ENCODE results near the gene TIE1.

The TIE1 gene

GRCh38 chr1:43300378-43301094, at the start of gene TIE1:
Gene TIE1 (plus strand): TSS chr1:43300982. CDS start chr1:43301072, 90 bp downstream.
- ATAC-seq, result no peak
- TF ChIP-seq OSR1 (CRISPR knock-in tag; IDR thresholded peaks at IDR 0.05) (no peak), POU6F1 (CRISPR knock-in tag; IDR thresholded peaks at IDR 0.05; ENCODE audit: borderline replicate concordance, low read depth) (no peak), SNAI2 (CRISPR knock-in tag; IDR thresholded peaks at IDR 0.05) (no peak), CSDC2 (CRISPR knock-in tag; IDR thresholded peaks at IDR 0.05) (no peak), PPARA (CRISPR knock-in tag; IDR thresholded peaks at IDR 0.05; ENCODE audit: borderline replicate concordance) (no peak), ZNF70 (CRISPR knock-in tag; IDR thresholded peaks at IDR 0.05) (no peak), ESRRG (CRISPR knock-in tag; IDR thresholded peaks at IDR 0.05) (no peak), TCF4 (CRISPR knock-in tag; IDR thresholded peaks at IDR 0.05; ENCODE audit: borderline replicate concordance) (no peak)

- TF ChIP-seq CSDC2 (CRISPR knock-in tag; IDR thresholded peaks at IDR 0.05), result no peak
- no peak for TF ChIP-seq ISL1 (CRISPR knock-in tag; IDR thresholded peaks at IDR 0.05)
- TF ChIP-seq, protein P1, sequence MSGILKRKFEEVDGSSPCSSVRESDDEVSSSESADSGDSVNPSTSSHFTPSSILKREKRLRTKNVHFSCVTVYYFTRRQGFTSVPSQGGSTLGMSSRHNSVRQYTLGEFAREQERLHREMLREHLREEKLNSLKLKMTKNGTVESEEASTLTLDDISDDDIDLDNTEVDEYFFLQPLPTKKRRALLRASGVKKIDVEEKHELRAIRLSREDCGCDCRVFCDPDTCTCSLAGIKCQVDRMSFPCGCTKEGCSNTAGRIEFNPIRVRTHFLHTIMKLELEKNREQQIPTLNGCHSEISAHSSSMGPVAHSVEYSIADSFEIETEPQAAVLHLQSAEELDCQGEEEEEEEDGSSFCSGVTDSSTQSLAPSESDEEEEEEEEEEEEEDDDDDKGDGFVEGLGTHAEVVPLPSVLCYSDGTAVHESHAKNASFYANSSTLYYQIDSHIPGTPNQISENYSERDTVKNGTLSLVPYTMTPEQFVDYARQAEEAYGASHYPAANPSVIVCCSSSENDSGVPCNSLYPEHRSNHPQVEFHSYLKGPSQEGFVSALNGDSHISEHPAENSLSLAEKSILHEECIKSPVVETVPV (CRISPR knock-in tag; IDR thresholded peaks at IDR 0.05), result no peak
- TF ChIP-seq ARNTL (CRISPR knock-in tag; IDR thresholded peaks at IDR 0.05; ENCODE audit: borderline replicate concordance, low read depth), result no peak
- TF ChIP-seq ZFP30 (CRISPR knock-in tag; IDR thresholded peaks at IDR 0.05), result no peak
- TF ChIP-seq TCF4 (CRISPR knock-in tag; IDR thresholded peaks at IDR 0.05; ENCODE audit: borderline replicate concordance), result no peak
- TF ChIP-seq OSR1 (CRISPR knock-in tag; IDR thresholded peaks at IDR 0.05), result no peak
- TF ChIP-seq PATZ1 (CRISPR knock-in tag; IDR thresholded peaks at IDR 0.05; ENCODE audit: borderline replicate concordance), result no peak
- no peak for TF ChIP-seq RARB (CRISPR knock-in tag; IDR thresholded peaks at IDR 0.05)
- TF ChIP-seq BACH2 (CRISPR knock-in tag; IDR thresholded peaks at IDR 0.05; ENCODE audit: borderline replicate concordance), result no peak
- TF ChIP-seq ZC3H10 (CRISPR knock-in tag; IDR thresholded peaks at IDR 0.05), result no peak
- TF ChIP-seq POU6F1 (CRISPR knock-in tag; IDR thresholded peaks at IDR 0.05; ENCODE audit: borderline replicate concordance, low read depth), result no peak
- no peak for TF ChIP-seq ZNF70 (CRISPR knock-in tag; IDR thresholded peaks at IDR 0.05)
- no peak for TF ChIP-seq PPARA (CRISPR knock-in tag; IDR thresholded peaks at IDR 0.05; ENCODE audit: borderline replicate concordance)
- TF ChIP-seq, protein P2, sequence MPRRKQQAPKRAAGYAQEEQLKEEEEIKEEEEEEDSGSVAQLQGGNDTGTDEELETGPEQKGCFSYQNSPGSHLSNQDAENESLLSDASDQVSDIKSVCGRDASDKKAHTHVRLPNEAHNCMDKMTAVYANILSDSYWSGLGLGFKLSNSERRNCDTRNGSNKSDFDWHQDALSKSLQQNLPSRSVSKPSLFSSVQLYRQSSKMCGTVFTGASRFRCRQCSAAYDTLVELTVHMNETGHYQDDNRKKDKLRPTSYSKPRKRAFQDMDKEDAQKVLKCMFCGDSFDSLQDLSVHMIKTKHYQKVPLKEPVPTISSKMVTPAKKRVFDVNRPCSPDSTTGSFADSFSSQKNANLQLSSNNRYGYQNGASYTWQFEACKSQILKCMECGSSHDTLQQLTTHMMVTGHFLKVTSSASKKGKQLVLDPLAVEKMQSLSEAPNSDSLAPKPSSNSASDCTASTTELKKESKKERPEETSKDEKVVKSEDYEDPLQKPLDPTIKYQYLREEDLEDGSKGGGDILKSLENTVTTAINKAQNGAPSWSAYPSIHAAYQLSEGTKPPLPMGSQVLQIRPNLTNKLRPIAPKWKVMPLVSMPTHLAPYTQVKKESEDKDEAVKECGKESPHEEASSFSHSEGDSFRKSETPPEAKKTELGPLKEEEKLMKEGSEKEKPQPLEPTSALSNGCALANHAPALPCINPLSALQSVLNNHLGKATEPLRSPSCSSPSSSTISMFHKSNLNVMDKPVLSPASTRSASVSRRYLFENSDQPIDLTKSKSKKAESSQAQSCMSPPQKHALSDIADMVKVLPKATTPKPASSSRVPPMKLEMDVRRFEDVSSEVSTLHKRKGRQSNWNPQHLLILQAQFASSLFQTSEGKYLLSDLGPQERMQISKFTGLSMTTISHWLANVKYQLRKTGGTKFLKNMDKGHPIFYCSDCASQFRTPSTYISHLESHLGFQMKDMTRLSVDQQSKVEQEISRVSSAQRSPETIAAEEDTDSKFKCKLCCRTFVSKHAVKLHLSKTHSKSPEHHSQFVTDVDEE (CRISPR knock-in tag; IDR thresholded peaks at IDR 0.05), result no peak
- no peak for TF ChIP-seq TOX (CRISPR knock-in tag; IDR thresholded peaks at IDR 0.05; ENCODE audit: borderline replicate concordance)
- TF ChIP-seq GLIS3 (CRISPR knock-in tag; IDR thresholded peaks at IDR 0.05), result no peak
- TF ChIP-seq ZNF8 (CRISPR knock-in tag; IDR thresholded peaks at IDR 0.05), result no peak
- no peak for TF ChIP-seq CREB5 (CRISPR knock-in tag; IDR thresholded peaks at IDR 0.05; ENCODE audit: low read depth)
- TF ChIP-seq ESRRG (CRISPR knock-in tag; IDR thresholded peaks at IDR 0.05), result no peak
- no peak for ATAC-seq
Observed at GRCh38 chr1:43251024-43251423, 49.8 kb upstream of the TIE1 start.

Measured in SK-N-SH treated with all-trans-retinoic acid at 6 μM for 48 hours (cell line).